GM12891 (cell line): ENCODE data around the gene TNFRSF13B.
"Not testable (repeated sequence)": the region's sequence is repeated elsewhere in the genome, so short reads cannot be mapped to it uniquely, and the experiment has no call there.

Experiments used
- POLR2A ChIP-seq: IDR thresholded peaks from 2 replicates; pipeline ENCODE4 v1.6.1; 2011; ENCODE audit warnings: low read depth, low read length, control low read depth
- POLR2AphosphoS5 ChIP-seq: IDR thresholded peaks from 2 replicates; pipeline ENCODE4 v1.6.1; 2011; ENCODE audit warnings: low read depth, low read length, control low read depth
- POU2F2 ChIP-seq: IDR thresholded peaks from 2 replicates; pipeline ENCODE4 v1.6.1; 2011; ENCODE audit warnings: low read depth, mild to moderate bottlenecking, control low read depth, low read length, moderate library complexity
- SPI1 ChIP-seq: IDR thresholded peaks from 2 replicates; pipeline ENCODE4 v1.6.1; 2011; ENCODE audit warnings: low read depth, low read length, control low read depth

DNA sequence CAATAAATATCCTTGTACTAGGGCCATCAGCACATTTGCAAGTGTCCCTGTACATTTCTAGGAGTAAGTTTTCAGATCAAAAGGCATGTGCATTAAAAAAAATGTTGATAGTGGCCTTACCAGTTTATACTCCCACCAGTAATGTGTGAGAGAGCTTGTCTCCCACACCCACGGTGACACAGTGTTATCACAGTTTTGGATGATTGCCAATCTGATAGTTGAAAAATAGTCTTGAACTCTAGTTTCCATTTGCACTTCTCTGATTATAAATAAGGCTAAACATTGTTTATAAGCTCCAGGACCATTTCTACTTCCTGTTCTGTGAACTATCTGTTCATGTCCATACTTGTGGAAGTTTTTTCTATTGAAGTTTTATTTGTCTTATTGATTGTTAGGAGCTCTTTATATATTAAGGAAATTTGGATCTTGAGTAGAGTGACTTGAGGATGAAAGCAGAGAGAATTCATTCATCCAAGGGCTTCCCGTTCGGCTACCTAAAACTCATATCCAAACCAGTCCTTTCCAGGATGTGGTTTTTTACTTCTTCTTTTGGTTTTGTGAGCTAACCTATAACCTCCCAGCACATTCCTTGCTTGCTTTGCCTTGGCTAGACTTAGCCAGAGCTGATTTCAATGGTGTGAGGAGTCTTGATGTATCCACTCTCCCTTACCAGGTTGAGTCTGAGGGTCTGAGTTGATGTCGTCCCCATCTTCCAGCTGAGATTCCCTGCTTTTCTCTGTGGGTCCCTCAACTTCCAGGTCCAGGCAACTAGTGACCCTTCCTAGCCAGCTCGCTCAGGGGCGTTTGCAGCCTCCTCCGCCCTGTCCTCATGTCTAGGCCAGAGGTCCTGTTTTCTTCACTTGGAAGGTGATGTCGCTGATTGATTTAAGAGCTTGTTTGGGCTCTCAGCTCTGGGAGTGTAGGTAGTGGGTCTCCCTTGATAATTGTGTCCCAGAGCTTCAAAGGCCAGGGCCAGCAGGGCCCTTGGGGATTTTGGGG lies 44.6 kb upstream of the TNFRSF13B start:
- TF ChIP-seq POLR2A, POU2F2, POLR2AphosphoS5, SPI1: not testable (repeated sequence)
